GM18519 (cell line): Measurements from ENCODE around the gene PARVB.

Experiments used
- ATAC-seq: cut with Tn5 transposase; IDR thresholded peaks from one replicate; pipeline ENCODE4 v1.9.1; 2021; ENCODE audit warnings: mild to moderate bottlenecking, moderate library complexity; ENCODE audit not compliant: unreplicated experiment, low FRiP score

PARVB gene

DNA sequence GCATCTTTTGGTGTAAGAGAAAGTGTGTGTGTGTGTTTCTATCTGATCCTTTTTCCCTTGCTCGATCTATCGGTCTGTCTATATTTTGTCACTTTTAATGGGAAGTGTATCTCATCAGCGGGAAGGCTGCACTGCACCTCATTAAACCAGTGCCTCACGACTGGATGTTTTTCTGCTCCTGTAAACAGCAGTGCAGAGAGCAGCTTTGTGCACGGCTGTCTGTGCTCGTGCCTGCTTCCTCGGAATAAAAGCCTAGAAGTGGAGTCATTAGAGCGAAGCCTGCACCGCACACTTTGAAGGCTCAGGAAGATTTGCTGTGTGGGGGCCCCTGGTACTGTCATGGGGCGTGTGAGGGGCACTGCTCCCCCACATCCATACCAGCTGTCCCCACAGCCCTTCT is 129.6 kb downstream of the PARVB start:
- no peak for ATAC-seq

DNA sequence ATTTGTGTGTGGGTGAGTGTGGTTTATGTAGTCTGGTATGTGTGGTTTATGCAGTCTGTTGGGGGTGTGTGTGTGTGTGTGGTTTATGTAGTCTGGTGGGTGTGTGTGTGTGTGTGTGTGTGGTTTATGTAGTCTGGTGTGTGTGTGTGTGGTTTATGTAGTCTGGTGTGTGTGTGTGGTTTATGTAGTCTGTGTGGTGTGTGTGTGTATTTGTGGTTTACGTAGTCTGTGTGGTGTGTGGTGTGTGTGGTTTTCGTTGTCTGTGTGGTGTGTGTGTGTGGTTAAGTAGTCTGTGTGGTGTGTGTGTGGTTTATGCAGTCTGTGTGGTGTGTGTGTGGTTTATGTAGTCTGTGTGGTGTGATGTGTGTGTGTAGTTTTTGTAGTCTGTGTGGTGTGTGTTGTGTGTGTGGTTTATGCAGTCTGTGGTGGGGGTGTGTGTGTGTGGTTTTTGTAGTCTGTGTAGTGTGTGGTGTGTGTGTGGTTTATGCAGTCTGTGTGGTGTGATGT is 130.4 kb downstream of the PARVB start:
- ATAC-seq, result no peak

DNA sequence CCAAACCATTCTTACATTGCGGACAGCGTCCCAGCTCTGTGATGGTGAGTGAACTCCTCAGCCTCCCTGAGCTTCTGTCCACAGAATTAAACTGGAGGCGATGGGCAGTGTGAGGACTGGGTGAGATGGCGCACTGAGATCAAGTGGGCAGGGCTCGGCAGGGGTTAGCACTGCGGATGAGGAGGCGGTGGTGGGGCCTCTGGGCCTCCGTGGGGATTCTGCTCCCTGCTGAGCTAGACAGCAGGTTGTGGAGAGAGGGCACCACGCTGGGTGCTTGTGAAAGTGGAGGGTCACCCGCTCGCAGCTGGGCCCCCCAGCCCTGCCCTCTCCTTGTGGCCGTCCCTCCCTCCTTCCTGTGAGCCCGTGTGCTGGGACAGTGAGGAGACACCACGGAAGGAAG is 131.0 kb downstream of the PARVB start:
- ATAC-seq, result no peak

DNA sequence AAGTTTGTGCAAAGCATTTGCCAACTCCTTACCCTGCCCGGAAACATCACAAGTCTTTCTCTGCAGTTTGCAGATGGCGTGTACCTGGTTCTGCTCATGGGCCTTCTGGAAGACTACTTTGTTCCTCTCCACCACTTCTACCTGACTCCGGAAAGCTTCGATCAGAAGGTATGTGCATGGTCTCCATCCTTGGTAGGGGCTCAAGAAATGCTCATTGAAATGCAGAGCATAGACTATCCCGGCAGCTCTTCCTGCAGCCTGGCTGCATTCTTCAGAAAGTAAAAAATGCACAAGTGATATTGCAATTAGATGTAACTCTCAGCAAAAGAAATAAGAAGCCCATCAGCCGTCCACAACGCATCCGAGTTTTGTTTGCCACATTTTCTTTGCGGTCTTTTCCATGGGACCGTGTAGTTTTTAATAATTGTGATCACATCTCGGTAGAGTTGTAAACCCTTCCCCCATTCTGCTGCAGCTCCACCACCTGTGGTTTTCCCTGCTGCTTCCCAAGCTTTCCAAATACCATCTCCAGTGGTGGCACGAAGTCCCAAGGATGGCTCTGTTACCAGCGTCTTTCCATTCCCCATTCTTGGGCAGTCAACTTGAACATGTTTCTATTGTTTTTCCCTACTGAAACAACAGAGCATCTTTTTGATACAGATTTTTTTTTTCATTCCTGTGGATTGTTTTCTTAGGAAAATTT is 134.0 kb downstream of the PARVB start:
- no peak for ATAC-seq

DNA sequence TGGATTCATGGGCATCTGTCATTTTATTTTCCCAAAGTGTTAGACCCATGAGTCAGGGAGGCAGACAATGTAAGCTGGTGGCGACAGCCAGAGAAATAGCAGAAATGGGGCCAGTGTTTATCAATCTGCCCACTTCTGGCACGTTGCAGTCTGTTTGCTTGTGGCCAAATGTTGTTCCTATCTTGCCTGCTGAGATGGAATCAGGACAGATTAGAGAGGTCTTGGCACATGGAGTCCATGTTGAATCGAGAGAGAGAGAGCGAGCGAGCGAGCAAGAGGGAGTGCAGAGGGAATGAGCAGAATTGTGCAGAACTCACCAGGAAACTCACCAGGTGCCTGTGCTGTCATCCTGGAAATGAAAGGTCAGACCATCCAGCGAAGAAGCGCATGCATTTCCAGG is 134.7 kb downstream of the PARVB start:
- ATAC-seq, result no peak

DNA sequence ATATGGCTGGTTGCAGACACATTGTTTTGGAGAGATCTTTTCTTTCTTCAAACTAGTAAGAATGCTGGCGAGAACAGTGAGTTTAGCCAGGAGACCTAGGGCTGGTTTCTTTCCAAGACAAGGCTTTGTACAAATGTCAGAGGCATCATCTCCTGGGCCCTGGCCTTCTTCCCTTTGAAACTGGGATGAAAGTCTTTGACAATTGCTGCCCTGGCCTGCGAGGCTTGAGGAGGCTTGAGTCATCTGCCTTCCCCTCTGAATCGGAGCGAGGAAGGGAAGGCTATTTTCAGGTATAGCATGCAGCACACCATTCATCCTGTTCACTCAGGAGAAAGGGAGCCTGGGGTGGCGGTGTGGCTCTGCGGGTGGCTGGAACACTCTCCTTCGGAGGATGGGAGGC is 135.1 kb downstream of the PARVB start:
- ATAC-seq, result no peak

DNA sequence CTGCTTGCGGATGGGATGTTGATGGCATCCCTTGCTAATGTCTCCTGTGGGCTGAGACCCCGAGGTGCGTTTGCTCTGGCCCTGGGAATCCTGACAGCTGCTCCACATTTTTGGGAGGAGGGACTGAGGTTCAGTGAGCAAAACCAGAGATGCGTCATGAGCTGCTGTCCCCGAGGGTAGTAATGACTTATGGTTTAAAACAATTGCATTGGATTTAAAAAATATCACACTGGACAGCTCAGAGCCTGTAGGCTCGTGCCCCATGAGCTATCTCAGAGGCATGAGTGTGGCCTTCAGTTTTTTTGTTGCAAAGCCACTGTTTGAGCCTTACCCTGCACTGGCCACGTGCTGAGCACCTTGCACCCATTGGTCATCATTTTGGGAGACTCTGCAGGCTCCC is 135.7 kb downstream of the PARVB start:
- no peak for ATAC-seq

DNA sequence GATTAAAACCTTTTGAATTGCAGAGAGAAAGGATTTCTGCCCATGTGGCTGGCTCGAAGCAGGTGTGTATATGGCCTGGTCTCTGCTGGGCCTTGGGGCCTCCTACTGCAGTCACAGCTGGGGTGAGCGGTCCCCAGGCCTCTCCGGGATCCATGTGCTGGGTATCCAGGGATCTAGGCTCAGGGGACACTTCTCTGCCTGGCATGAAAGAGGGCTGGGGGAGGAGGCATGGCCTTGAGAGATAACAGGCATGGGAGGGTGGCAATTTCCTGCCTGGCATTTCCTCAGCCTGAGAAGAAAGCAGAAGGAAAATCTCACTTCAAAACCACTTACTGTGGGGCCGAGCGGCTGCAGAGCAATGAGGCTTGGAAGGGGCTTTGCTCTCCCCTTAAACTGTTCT is 136.3 kb downstream of the PARVB start:
- no peak for ATAC-seq

DNA sequence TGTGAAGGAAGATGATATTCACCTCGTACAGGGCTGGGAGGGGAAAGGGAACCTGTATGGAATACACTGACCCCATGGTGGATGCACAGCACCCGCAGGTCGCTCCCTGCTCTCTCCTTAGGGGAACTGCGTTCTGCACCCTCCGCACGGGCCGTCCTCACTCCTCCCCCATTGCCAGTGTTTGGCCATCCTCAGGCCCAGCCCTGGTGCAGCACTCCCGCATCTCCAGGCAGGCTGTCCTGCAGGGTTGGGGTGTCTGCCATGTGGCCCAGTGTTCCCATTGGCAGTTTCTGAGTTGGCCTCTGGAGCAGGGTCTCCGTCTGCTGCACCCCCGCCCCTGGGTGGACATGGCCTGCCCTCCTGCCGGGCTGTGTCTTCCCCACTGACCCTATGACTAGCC is 137.6 kb downstream of the PARVB start:
- no peak for ATAC-seq

DNA sequence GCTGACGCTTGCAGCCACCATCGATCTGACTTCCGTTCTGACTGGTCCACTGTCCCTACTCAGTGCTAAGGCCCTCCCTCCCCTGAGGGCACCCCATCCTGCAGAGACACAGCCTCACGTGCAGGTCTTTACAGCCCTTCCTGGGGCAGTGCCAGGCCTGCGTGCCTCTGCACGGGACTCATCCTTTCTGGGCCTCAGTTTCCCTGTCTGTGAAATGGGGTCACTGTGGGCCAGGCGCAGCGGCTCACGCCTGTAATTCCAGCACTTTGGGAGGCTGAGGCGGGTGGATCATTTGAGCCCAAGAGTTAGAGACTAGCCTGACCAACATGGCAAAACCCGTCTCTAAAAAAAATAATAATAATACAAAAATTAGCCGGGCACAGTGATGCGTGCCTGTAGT is 138.9 kb downstream of the PARVB start:
- ATAC-seq, result no peak

DNA sequence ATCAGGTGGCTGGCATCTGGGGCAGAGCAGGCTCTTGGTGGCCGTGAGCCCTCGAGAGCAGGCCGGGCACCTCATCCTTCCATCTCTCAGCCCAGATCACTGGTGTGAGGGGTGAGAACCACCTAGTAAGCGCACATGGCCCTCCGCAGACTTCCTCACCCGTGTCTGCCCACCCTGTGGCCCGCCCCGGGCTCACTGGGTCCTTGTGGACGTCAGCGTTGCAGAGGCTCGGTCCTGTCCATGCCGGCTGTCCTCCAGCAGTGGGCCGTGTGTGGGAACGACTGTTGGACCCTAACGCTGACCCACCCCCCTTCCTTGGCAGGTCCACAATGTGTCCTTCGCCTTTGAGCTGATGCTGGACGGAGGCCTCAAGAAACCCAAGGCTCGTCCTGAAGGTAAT is 139.4 kb downstream of the PARVB start:
- no peak for ATAC-seq

DNA sequence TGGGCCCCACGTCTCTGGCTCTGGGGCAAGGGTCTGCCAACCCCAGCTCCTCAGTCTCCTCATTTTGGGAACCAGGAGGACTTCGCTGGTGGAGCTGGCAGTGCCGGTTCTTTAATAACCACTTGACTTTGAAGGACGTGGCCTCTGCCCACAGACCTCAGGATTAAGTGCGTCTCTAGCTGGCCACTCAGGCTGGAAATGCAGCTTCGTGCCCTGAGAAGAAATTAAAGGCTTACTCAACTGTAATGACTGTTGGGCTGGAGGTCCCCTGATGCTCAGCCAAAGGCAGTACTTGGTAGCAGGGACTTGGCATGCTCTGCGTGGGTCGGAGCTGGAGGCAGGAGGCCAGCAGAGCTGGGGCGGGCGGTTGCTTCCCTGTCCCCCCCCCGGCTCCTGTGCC is 139.9 kb downstream of the PARVB start:
- ATAC-seq, result no peak

DNA sequence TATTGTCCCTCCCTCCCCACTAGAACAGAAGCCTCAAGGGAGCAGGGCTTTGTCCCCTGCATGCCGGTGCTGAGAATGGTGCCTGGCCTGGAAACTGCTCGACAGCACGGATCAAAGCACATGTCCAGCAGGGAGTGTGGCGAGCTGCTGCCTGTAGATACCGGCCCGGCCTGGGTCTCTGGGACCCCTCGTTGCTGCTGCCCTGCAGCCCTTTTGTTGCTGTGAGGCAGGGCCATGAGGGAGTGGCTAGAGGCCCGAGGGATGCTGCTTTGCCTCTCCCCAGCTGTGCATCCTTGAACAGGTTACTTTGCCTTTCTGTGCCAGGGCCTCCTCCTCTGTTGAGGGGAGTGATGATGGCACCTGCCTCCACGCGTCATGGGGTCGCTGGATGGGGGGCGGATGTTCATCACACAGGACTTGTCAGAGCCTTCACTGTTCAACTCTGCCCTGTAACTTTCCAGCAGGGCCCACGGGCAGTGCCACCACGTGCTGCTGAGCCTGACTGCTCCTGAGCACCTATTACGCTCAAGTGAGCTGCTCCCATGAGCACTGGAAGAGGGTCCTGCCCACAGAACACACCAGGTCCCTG is 141.3 kb downstream of the PARVB start:
- no peak for ATAC-seq

DNA sequence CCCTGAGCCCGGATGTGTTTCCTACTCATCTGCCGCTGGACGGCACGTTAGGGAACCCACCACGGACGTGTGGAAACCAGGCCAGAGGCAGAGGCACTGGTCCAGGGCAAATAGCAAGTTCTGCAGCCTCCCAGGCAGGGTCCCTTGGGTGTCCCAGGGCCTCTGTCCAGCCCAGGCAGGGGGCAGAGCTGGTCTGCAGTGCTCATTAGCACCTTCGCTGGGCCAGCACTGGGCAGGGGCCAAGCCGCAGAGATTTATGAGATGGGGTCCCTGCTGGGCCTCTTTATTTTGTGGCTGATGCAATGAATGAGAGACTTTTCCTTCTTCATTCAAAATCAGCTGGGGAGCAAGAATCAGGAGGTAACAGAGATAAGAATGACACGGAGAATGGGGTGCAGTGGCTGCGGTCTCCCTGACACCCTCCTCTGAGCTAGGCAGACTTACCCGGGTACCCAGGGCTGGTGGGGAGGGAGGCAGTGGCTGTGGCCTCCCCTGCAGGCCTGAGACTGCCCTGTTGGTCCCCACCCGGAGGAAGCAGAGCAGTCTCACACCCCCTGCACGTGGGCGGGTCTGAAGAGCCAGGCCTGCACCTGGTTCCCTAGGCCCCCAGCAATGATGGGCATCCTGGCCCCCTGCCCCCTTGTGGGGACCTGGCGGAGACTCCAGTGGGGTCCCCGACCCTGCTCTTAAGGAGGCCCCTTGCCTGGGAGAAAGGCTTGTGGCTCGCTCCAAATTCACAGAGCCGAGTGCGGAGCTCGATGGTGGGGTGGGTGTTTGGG is 142.6 kb downstream of the PARVB start:
- ATAC-seq, result no peak

DNA sequence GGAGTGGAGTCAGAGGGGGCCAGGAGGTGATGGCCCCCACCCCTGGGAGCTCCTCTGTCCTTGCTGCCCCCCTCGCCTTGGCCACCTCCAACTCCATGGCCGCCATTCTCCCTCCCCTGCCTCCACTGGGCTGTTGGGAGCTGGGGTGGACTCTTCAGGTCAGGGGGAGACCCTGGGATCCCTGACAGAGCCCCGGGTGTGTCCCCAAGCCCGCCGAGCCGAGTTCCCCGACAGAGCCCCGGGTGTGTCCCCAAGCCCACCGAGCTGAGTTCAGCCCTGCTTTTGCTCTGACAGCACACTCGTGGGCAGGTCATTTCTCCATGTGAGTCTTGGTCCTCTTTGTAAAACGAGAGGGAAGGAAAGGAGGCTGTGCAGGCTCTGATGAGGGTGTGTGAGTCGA is 143.4 kb downstream of the PARVB start:
- no peak for ATAC-seq

DNA sequence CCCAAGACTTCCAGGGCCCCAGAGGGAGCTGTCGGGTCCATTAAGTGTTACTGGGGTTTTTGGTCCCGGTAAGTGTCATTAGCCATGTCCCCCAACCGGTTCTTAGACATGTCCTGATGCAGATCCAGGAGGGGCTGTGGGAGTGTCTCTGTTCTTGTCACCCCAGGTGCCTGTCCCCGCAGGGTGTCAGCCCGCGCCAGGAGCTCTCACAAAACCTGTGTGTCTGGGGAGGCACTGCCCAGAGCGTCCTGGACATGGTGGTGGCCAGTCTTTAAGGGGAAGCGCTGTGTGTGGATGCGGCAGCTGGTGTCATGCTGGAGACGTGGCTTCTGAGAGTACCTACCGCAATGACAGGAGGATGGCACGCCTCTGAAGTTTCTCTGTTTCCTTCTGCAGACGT is 144.1 kb downstream of the PARVB start:
- no peak for ATAC-seq

DNA sequence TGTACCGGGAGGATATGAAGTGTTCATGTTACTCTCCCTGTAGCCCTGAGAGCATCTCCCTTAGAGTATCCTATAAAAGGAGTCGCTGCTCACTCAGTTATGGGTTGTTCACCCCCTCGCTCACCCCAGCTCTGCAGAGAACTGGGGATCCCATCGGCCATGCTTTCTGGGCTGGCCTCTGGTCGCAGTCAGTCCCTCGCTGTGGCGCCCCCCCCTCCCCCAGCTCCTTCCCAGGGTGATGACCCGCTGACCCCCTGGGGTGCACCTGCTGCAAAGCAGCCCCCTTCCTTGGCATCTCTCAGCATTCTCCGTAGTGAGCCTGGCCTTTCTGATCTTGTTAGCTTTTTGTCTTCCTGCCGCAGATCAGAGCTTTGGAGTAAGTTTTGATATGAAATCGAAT is 146.4 kb downstream of the PARVB start:
- no peak for ATAC-seq

DNA sequence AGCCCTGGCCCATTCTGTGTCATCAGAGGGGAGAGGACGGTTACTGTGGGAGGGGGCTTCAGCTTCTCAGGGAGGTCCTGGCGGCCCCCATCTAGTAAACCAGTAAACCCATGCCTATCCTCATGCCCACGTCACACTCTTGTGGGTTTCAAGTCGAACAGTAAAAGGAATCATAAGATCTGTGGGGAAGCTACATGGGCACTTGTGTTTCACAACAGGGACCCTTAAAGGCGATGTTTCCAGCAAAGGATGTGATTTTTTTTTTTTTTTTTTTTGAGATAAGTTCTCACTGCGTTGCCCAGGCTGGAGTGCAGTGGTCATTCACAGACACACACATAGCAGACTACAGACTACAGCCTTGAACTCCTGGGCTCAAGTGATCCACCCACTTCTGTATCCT is 147.5 kb downstream of the PARVB start:
- ATAC-seq, result no peak

DNA sequence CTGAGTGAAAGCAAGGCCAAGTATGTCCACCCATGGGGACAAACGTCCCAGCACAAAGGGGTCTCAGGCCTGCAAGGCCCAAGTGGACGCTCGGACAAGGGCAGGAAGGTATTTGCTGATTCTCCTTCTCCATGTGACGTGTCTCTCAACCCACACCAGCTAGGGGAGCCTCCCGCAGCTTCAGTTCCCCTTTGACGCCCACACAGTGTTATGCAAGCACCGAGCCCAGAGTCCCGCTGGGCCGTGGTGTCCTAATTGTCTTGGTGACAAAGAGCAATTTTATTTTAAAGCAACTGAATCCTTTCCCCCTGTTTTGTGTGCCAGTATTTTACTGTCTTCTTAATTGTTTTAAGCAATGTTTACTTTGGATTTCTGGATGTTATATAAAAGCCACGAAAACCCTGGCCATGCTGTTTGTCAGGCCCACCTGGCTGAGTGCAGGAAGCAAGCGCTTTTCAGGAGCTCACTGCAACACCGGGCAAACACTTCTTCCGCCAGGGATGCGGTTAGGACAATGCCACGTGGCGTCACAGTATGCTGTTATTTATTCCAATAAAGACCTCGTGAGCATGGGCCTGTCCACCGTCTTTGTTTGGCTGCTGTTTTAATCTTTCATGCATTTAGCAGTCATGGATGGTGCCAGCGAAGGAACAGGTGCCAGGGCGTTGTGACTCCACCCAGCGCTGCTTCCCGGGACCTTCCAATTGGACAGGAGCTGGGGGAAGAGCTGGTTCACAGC is 148.4 kb downstream of the PARVB start:
- peak; percentile 49 for ATAC-seq

DNA sequence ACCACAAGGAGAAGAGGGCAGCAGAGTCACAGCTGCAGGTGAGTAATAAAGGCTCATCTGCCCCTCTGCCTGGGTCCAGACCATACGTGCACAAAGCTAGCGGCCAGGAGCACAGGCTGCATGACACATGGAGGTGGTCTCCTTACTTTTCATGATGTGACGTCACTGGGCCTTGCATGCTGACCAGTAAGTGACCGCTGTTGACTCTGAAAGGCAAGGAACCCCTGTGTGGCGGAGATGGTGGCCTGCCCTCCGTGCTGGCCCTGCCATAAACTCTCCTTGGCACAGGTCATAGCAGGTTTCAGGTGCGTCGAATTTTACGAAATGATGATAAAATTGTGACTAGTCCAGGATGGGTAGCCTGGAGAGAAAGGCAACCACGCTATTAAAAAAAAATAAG is 149.1 kb downstream of the PARVB start:
- no peak for ATAC-seq

DNA sequence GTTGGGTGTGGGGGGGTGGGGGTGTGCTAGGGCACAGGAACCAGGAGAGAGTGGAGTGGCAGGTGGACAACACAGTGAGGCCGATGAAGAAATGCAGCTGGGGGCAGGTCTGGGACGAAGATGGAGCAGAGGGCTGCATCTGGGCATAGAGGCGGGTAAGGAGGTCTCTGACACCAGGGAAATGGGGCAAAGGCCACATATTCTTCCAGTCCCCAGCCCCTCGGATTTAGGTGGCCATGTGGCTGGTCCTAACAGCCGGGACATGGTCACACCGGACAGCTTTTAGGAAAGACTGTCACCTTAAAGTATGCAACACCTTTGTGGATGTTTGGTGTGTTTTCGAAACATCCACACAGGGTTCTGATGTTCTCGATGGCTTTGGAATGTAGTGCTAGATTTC is 151.6 kb downstream of the PARVB start:
- no peak for ATAC-seq
